ENCODE measurements around the gene RNF224.

Gene RNF224

GRCh38 chr9:137227054-137227852 is at the start of gene RNF224:
RNF224 (plus strand) TSS chr9:137227502; CDS start chr9:137228336, 834 bp downstream.
- H3K27me3 ChIP-seq (ENCODE audit: insufficient read depth, insufficient read length) = peaks cover 9% of the 10 kb centered on the region
- H3K36me3 ChIP-seq (ENCODE audit: insufficient read depth, insufficient read length, low read length) = no peaks in the 10 kb centered on the region
- peak within 1 kb of the TSS; percentile 65 for H3K9ac ChIP-seq (ENCODE audit: insufficient read length, low read depth)
- no peak within 1 kb of the TSS for H3K4me3 ChIP-seq (ENCODE audit: insufficient read length, low read depth)
- DNase-seq (ENCODE audit: low read depth, low spot score) = peak; percentile 59
- H3K9me3 ChIP-seq (ENCODE audit: insufficient read depth, low read length) = no peaks in the 10 kb centered on the region
- TF ChIP-seq YY1 (IDR thresholded peaks at IDR 0.05; ENCODE audit: insufficient read depth, insufficient read length) (no peak), ZNF274 (IDR thresholded peaks at IDR 0.05; ENCODE audit: low read depth, low read length) (no peak), SUZ12 (IDR thresholded peaks at IDR 0.05; ENCODE audit: extremely low read depth, insufficient read depth, insufficient read length) (no peak)
- peaks cover 40% of the 10 kb centered on the region for H3K4me1 ChIP-seq (ENCODE audit: insufficient read depth, insufficient read length)

GRCh38 chr9:137178201-137178938 is 48.9 kb upstream of the RNF224 start:
- peaks cover 69% of the 10 kb centered on the region for H3K36me3 ChIP-seq (ENCODE audit: insufficient read depth, insufficient read length, low read length)
- H3K9me3 ChIP-seq (ENCODE audit: insufficient read depth, low read length) = no peaks in the 10 kb centered on the region
- no peak overlapping the region for H3K4me3 ChIP-seq (ENCODE audit: insufficient read length, low read depth)
- no peak for DNase-seq (ENCODE audit: low read depth, low spot score)
- no peak overlapping the region for H3K9ac ChIP-seq (ENCODE audit: insufficient read length, low read depth)
- TF ChIP-seq YY1 (IDR thresholded peaks at IDR 0.05; ENCODE audit: insufficient read depth, insufficient read length) (no peak), SUZ12 (IDR thresholded peaks at IDR 0.05; ENCODE audit: extremely low read depth, insufficient read depth, insufficient read length) (no peak), ZNF274 (IDR thresholded peaks at IDR 0.05; ENCODE audit: low read depth, low read length) (no peak)
- no peaks in the 10 kb centered on the region for H3K27me3 ChIP-seq (ENCODE audit: insufficient read depth, insufficient read length)
- H3K4me1 ChIP-seq (ENCODE audit: insufficient read depth, insufficient read length) = peaks cover 5% of the 10 kb centered on the region

GRCh38 chr9:137178939-137179630 is 48.2 kb upstream of the RNF224 start:
- peaks cover 74% of the 10 kb centered on the region for H3K36me3 ChIP-seq (ENCODE audit: insufficient read depth, insufficient read length, low read length)
- no peak for TF ChIP-seq YY1 (IDR thresholded peaks at IDR 0.05; ENCODE audit: insufficient read depth, insufficient read length)
- no peak for TF ChIP-seq SUZ12 (IDR thresholded peaks at IDR 0.05; ENCODE audit: extremely low read depth, insufficient read depth, insufficient read length)
- TF ChIP-seq ZNF274 (IDR thresholded peaks at IDR 0.05; ENCODE audit: low read depth, low read length) = no peak
- DNase-seq (ENCODE audit: low read depth, low spot score) = no peak
- peaks cover 5% of the 10 kb centered on the region for H3K4me1 ChIP-seq (ENCODE audit: insufficient read depth, insufficient read length)
- no peaks in the 10 kb centered on the region for H3K9me3 ChIP-seq (ENCODE audit: insufficient read depth, low read length)
- H3K4me3 ChIP-seq (ENCODE audit: insufficient read length, low read depth) = no peak overlapping the region
- H3K27me3 ChIP-seq (ENCODE audit: insufficient read depth, insufficient read length) = no peaks in the 10 kb centered on the region
- no peak overlapping the region for H3K9ac ChIP-seq (ENCODE audit: insufficient read length, low read depth)

- Histone ChIP-seq H3K4me1 (ENCODE audit: insufficient read depth, insufficient read length) (peaks cover 5% of the 10 kb centered on the region), H3K9me3 (ENCODE audit: insufficient read depth, low read length) (no peaks in the 10 kb centered on the region), H3K4me3 (ENCODE audit: insufficient read length, low read depth) (no peak overlapping the region), H3K27me3 (ENCODE audit: insufficient read depth, insufficient read length) (no peaks in the 10 kb centered on the region), H3K9ac (ENCODE audit: insufficient read length, low read depth) (no peak overlapping the region), H3K36me3 (ENCODE audit: insufficient read depth, insufficient read length, low read length) (peaks cover 76% of the 10 kb centered on the region)
- TF ChIP-seq SUZ12 (IDR thresholded peaks at IDR 0.05; ENCODE audit: extremely low read depth, insufficient read depth, insufficient read length) (no peak), YY1 (IDR thresholded peaks at IDR 0.05; ENCODE audit: insufficient read depth, insufficient read length) (no peak), ZNF274 (IDR thresholded peaks at IDR 0.05; ENCODE audit: low read depth, low read length) (no peak)
- DNase-seq (ENCODE audit: low read depth, low spot score) = no peak
Observed at GRCh38 chr9:137179761-137180160, 47.5 kb upstream of the RNF224 start.

GRCh38 chr9:137180491-137180890 is 46.8 kb upstream of the RNF224 start:
- no peak overlapping the region for H3K9ac ChIP-seq (ENCODE audit: insufficient read length, low read depth)
- peaks cover 5% of the 10 kb centered on the region for H3K4me1 ChIP-seq (ENCODE audit: insufficient read depth, insufficient read length)
- no peak for DNase-seq (ENCODE audit: low read depth, low spot score)
- peaks cover 81% of the 10 kb centered on the region for H3K36me3 ChIP-seq (ENCODE audit: insufficient read depth, insufficient read length, low read length)
- TF ChIP-seq YY1 (IDR thresholded peaks at IDR 0.05; ENCODE audit: insufficient read depth, insufficient read length) (no peak), ZNF274 (IDR thresholded peaks at IDR 0.05; ENCODE audit: low read depth, low read length) (no peak), SUZ12 (IDR thresholded peaks at IDR 0.05; ENCODE audit: extremely low read depth, insufficient read depth, insufficient read length) (no peak)
- H3K27me3 ChIP-seq (ENCODE audit: insufficient read depth, insufficient read length) = no peaks in the 10 kb centered on the region
- no peak overlapping the region for H3K4me3 ChIP-seq (ENCODE audit: insufficient read length, low read depth)
- H3K9me3 ChIP-seq (ENCODE audit: insufficient read depth, low read length) = no peaks in the 10 kb centered on the region

GRCh38 chr9:137181680-137182079 is 45.6 kb upstream of the RNF224 start:
- no peaks in the 10 kb centered on the region for H3K9me3 ChIP-seq (ENCODE audit: insufficient read depth, low read length)
- peaks cover 8% of the 10 kb centered on the region for H3K4me1 ChIP-seq (ENCODE audit: insufficient read depth, insufficient read length)
- peaks cover 93% of the 10 kb centered on the region for H3K36me3 ChIP-seq (ENCODE audit: insufficient read depth, insufficient read length, low read length)
- no peak overlapping the region for H3K9ac ChIP-seq (ENCODE audit: insufficient read length, low read depth)
- H3K4me3 ChIP-seq (ENCODE audit: insufficient read length, low read depth) = no peak overlapping the region
- no peak for DNase-seq (ENCODE audit: low read depth, low spot score)
- H3K27me3 ChIP-seq (ENCODE audit: insufficient read depth, insufficient read length) = no peaks in the 10 kb centered on the region
- TF ChIP-seq YY1 (IDR thresholded peaks at IDR 0.05; ENCODE audit: insufficient read depth, insufficient read length) (no peak), ZNF274 (IDR thresholded peaks at IDR 0.05; ENCODE audit: low read depth, low read length) (no peak), SUZ12 (IDR thresholded peaks at IDR 0.05; ENCODE audit: extremely low read depth, insufficient read depth, insufficient read length) (no peak)

Data from NT2/D1 (cell line).